HG03457 (cell line): ENCODE data around the gene LRRC4.

ENCODE experiments used
- ATAC-seq: cut with Tn5 transposase; IDR thresholded peaks from one replicate; pipeline ENCODE4 v1.9.1; 2021; ENCODE audit warnings: moderate number of reproducible peaks; ENCODE audit not compliant: unreplicated experiment

LRRC4 gene

GRCh38 chr7:127981965-127982364 lies 49.3 kb downstream of the LRRC4 start:
- no peak for ATAC-seq

DNA sequence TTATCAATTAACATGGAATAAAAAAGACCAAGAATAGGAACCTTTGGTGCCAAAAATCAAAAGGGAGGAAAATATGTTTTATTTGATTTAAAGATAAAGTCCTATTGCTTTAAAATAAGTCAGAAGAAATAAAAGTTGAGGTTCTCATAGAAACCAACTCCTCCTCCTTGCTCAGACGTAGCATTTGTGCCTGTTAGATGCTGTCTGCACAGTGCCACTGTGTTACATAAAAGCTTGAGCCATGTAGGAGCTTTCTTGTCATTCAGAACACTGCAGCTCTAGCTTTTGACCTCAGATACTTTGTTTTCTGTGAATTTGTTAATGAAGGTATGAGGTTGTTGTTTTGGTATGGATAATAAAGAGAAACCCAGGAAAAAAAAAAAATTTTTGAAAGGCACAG lies 50.3 kb downstream of the LRRC4 start:
- no peak for ATAC-seq

DNA sequence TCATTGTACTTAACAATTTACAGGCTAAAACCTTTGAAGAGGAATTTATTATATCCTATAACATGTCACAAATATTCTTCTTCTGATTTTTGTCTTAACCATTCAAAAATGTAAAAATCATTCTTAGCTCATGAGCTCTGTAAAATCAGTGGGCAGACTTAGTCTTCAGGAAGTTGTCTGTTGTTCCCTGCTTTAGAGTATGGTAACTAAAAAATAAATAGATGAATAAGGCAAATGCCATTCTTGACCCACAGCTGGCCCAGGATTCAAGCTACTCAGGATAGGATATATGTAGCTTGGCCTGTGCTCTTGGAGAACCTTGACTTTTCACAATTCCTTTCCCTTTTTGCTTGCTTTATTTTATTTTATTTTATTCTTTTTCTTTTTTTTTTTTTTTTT lies 51.5 kb downstream of the LRRC4 start:
- no peak for ATAC-seq

DNA sequence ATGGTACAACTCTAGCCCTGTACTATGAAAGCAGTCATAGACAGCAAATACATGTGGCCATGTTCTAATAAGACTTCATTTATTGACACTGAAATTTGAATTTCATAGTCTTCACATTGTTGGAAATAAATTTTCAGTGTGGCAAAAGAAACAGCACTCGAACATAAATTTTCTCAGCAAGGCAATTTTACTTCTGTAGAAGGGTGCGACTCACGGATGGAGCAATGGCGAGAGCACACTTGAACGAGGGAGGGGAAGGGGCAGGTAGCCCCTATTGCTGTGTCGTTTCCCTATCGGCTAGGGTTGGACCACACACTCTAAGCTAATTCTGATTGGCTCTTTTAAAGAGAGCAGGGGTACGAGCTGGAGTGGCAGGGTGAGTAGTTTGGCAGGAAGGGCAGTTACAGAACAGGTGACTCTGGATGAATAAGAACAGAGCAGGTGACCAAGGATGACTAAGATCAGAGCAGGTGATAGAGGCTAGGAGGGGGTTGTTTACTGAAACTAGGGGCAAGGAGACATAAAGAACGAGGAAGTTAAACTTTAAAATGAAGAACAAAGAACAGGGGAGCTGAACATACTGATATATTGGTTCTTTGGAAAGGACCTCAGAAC lies 52.0 kb downstream of the LRRC4 start:
- ATAC-seq: no peak

- no peak for ATAC-seq
Observed at GRCh38 chr7:127978421-127978820, 52.8 kb downstream of the LRRC4 start.
